Neural cell (in vitro differentiated cells): ENCODE measurements around the gene CEACAM6. TPM values are rescaled to one million over a fixed set of nuclear protein-coding genes. Genes with fewer than 3 reads are reported as not detected.

Experiments
- H2AFZ ChIP-seq: fragments of 200-600, 300-800 bp; sonication (generic), shearing (Covaris generic); 2 replicates; pipeline ENCODE4 v1.6.0; 2014; ENCODE audit warnings: low read depth, mild to moderate bottlenecking, antibody characterized with exemption, low read length, moderate library complexity
- H3F3A ChIP-seq: fragments of 200-600 bp; shearing (Covaris generic); 2 replicates; pipeline ENCODE4 v1.6.1; 2016; ENCODE audit warnings: mild to moderate bottlenecking, moderate library complexity, mixed read lengths, antibody characterized with exemption, low read length; ENCODE audit not compliant: insufficient read depth, poor library complexity, severe bottlenecking
- H3K27ac ChIP-seq: fragments of 200-600, 300-800 bp; sonication (generic), shearing (Covaris generic); 2 replicates; pipeline ENCODE4 v1.5.1; 2014; ENCODE audit warnings: mild to moderate bottlenecking, low read length, moderate library complexity
- H3K27me3 ChIP-seq: fragments of 300-800, 200-600 bp; sonication (generic), shearing (Covaris generic); 2 replicates; pipeline ENCODE4 v1.6.0; 2014; ENCODE audit warnings: mild to moderate bottlenecking, low read depth, low read length, moderate library complexity; ENCODE audit not compliant: insufficient read depth
- H3K36me3 ChIP-seq: fragments of 300-800, 200-600 bp; sonication (generic), shearing (Covaris generic); 2 replicates; pipeline ENCODE4 v1.5.1; 2014; ENCODE audit warnings: mild to moderate bottlenecking, antibody characterized with exemption, low read length, moderate library complexity; ENCODE audit not compliant: insufficient read depth
- H3K4me2 ChIP-seq: fragments of 300-800, 200-600 bp; sonication (generic), shearing (Covaris generic); 2 replicates; pipeline ENCODE4 v1.6.0; 2014; ENCODE audit warnings: mild to moderate bottlenecking, low read length
- H3K4me3 ChIP-seq: fragments of 300-800, 200-600 bp; sonication (generic), shearing (Covaris generic); 2 replicates; pipeline ENCODE4 v1.5.1; 2014; ENCODE audit warnings: mild to moderate bottlenecking, low read length, moderate library complexity
- H3K79me2 ChIP-seq: fragments of 200-600 bp; shearing (Covaris generic); replicated peaks from 2 replicates; pipeline ENCODE4 v1.6.0; 2014; ENCODE audit warnings: mild to moderate bottlenecking, low read length, moderate library complexity; ENCODE audit not compliant: insufficient read depth
- H3K9ac ChIP-seq: fragments of 300-800, 200-600 bp; sonication (generic), shearing (Covaris generic); 2 replicates; pipeline ENCODE4 v1.6.1; 2016; ENCODE audit warnings: mild to moderate bottlenecking, low read length, mixed read lengths
- H3K9me2 ChIP-seq: fragments of 200-600 bp; shearing (Covaris generic); 2 replicates; pipeline ENCODE4 v1.6.1; 2016; ENCODE audit warnings: mild to moderate bottlenecking, low read length, mixed read lengths; ENCODE audit not compliant: insufficient read depth
- H3K9me3 ChIP-seq: fragments of 200-600, 300-800 bp; sonication (generic), shearing (Covaris generic); 2 replicates; pipeline ENCODE4 v1.6.1; 2016; ENCODE audit warnings: mild to moderate bottlenecking, mixed run types, low read length, moderate library complexity, mixed read lengths
- H4K20me1 ChIP-seq: fragments of 200-600 bp; shearing (Covaris generic); 2 replicates; pipeline ENCODE4 v1.6.1; 2016; ENCODE audit warnings: mild to moderate bottlenecking, mixed run types; ENCODE audit not compliant: insufficient read depth
- EZH2 ChIP-seq: fragments of 200-600, 300-800 bp; shearing (Covaris generic), sonication (generic); IDR thresholded peaks from 2 replicates; pipeline ENCODE4 v1.6.1; 2014; ENCODE audit warnings: antibody characterized with exemption, low read length, borderline replicate concordance, mild to moderate bottlenecking; ENCODE audit not compliant: insufficient read depth, poor library complexity, severe bottlenecking
- RAD21 ChIP-seq: fragments of 450-650 bp; conservative IDR thresholded peaks from 2 replicates; pipeline ENCODE4 v1.6.1; 2014; ENCODE audit warnings: antibody characterized with exemption, mild to moderate bottlenecking, moderate library complexity
- SMC3 ChIP-seq: fragments of 450-650 bp; conservative IDR thresholded peaks from 2 replicates; pipeline ENCODE4 v1.6.1; 2014; ENCODE audit warnings: antibody characterized with exemption, mild to moderate bottlenecking, moderate library complexity; ENCODE audit not compliant: poor library complexity
- polyA plus RNA-seq: library from polyadenylated mRNA; depleted of rRNA; stranded (reverse); fragments of >200 nt; gene quantifications from 2 replicates; pipeline ENCODE4 v1.2.3, GENCODE V29; 2014
- TF ChIP-seq, protein P1 (sequence below): IDR thresholded peaks from 2 replicates; pipeline ENCODE4 v1.6.1; 2012; ENCODE audit warnings: borderline replicate concordance
- TF ChIP-seq, protein P2 (sequence below): fragments of 450-650 bp; IDR thresholded peaks from 2 replicates; pipeline ENCODE4 v1.5.1; 2014; ENCODE audit warnings: antibody characterized with exemption, mild to moderate bottlenecking, moderate library complexity; ENCODE audit not compliant: poor library complexity, severe bottlenecking

CEACAM6 gene
- polyA plus RNA-seq, 1 donor from 2014 or later, result not detected

- Histone ChIP-seq H3K4me3 (no peak overlapping the region), H3K4me2 (no peak overlapping the region), H2AFZ (no peak overlapping the region), H3K27ac (no peak overlapping the region), H3K9me2 (no peaks in the 10 kb centered on the region), H3F3A (no peaks in the 10 kb centered on the region), H4K20me1 (no peaks in the 10 kb centered on the region), H3K36me3 (no peaks in the 10 kb centered on the region), H3K9ac (no peak overlapping the region), H3K79me2 (no peaks in the 10 kb centered on the region), H3K27me3 (peaks cover 6% of the 10 kb centered on the region), H3K9me3 (no peaks in the 10 kb centered on the region)
- TF ChIP-seq EZH2 (no peak), RAD21 (no peak)
- TF ChIP-seq, protein P1, sequence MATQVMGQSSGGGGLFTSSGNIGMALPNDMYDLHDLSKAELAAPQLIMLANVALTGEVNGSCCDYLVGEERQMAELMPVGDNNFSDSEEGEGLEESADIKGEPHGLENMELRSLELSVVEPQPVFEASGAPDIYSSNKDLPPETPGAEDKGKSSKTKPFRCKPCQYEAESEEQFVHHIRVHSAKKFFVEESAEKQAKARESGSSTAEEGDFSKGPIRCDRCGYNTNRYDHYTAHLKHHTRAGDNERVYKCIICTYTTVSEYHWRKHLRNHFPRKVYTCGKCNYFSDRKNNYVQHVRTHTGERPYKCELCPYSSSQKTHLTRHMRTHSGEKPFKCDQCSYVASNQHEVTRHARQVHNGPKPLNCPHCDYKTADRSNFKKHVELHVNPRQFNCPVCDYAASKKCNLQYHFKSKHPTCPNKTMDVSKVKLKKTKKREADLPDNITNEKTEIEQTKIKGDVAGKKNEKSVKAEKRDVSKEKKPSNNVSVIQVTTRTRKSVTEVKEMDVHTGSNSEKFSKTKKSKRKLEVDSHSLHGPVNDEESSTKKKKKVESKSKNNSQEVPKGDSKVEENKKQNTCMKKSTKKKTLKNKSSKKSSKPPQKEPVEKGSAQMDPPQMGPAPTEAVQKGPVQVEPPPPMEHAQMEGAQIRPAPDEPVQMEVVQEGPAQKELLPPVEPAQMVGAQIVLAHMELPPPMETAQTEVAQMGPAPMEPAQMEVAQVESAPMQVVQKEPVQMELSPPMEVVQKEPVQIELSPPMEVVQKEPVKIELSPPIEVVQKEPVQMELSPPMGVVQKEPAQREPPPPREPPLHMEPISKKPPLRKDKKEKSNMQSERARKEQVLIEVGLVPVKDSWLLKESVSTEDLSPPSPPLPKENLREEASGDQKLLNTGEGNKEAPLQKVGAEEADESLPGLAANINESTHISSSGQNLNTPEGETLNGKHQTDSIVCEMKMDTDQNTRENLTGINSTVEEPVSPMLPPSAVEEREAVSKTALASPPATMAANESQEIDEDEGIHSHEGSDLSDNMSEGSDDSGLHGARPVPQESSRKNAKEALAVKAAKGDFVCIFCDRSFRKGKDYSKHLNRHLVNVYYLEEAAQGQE, result no peak
- TF ChIP-seq, protein P2, sequence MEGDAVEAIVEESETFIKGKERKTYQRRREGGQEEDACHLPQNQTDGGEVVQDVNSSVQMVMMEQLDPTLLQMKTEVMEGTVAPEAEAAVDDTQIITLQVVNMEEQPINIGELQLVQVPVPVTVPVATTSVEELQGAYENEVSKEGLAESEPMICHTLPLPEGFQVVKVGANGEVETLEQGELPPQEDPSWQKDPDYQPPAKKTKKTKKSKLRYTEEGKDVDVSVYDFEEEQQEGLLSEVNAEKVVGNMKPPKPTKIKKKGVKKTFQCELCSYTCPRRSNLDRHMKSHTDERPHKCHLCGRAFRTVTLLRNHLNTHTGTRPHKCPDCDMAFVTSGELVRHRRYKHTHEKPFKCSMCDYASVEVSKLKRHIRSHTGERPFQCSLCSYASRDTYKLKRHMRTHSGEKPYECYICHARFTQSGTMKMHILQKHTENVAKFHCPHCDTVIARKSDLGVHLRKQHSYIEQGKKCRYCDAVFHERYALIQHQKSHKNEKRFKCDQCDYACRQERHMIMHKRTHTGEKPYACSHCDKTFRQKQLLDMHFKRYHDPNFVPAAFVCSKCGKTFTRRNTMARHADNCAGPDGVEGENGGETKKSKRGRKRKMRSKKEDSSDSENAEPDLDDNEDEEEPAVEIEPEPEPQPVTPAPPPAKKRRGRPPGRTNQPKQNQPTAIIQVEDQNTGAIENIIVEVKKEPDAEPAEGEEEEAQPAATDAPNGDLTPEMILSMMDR, result no peak
These were observed 29.4 kb downstream of the CEACAM6 start for GRCh38 chr19:41784743-41785142.

DNA sequence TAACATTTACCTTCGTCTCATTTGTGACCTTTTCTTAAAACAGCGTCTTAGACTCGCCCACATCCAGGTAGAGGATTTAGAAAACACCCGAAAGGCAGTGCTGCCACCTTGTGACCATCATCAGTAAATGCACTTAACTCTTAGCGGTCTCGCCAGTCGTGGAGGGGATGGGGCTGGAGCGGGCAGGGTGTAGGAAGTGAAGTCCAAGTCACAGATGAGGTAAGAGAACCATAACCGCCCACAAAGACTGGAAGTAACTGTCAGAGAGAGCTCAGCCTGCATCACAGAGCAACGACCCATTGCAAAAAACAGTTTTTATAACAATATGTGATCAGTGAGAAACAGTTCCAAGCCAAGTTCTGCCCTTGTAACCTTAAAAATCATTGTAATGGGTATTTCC lies 30.3 kb downstream of the CEACAM6 start:
- Histone ChIP-seq H4K20me1 (no peaks in the 10 kb centered on the region), H3K27me3 (peaks cover 6% of the 10 kb centered on the region), H3K4me2 (no peak overlapping the region), H3K27ac (no peak overlapping the region), H3K79me2 (no peaks in the 10 kb centered on the region), H2AFZ (no peak overlapping the region), H3F3A (no peaks in the 10 kb centered on the region), H3K4me3 (no peak overlapping the region), H3K9ac (no peak overlapping the region), H3K9me2 (no peaks in the 10 kb centered on the region), H3K9me3 (no peaks in the 10 kb centered on the region), H3K36me3 (no peaks in the 10 kb centered on the region)
- TF ChIP-seq SMC3 (peak; percentile 61), RAD21 (peak; percentile 64), EZH2 (no peak)
- TF ChIP-seq, protein P1, result no peak
- TF ChIP-seq, protein P2, result peak; percentile 77
